Measurements from ENCODE around the gene FAM177B.
"Not testable (repeated sequence)": the region's sequence is repeated elsewhere in the genome, so short reads cannot be mapped to it uniquely, and the experiment has no call there.

The FAM177B gene

DNA sequence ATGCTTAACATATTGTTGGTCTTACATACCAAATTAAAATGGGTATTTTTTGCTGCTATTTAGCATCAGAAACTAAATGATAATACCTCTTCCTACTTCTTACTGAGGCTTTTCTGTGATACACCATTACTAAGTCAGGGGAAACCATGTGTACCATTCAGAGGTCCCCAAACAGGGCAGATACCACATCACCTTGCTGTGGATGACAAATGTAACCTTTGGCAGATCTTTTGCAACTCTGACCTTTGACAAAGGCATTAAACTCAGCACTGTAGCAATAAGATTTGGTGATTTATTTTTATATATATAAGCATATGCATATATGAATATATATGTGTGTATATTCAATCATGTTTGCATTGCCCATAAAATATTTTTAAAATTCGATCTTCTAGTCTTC lies 2.9 kb downstream of the FAM177B start:
- no peak for DNase-seq (ENCODE audit: low read depth in 2 of 2)

GRCh38 chr1:222741630-222742457 lies 4.8 kb downstream of the FAM177B start:
- not testable (repeated sequence) for DNase-seq (ENCODE audit: low read depth in 2 of 2)

DNA sequence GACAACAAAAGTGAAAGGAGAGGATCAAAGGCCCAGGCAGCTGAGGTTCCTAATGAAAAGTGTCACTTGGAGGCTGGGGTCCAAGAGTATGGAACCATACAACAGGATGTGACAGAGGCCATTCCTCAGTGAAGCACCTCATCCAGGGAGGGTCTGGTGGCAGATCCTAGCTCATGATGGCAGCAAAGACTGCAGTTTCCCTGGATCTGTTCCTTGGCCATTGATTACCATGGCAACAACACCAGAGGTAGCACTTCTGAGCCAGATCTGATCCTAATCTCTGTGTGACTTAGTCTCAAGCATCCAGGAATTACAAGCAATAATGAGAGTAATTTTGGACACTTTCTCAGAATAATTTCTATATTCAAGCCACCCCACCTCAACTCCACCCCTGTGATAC lies 12.9 kb downstream of the FAM177B start:
- no peak for DNase-seq (ENCODE audit: low read depth in 2 of 2)

- DNase-seq (ENCODE audit: low read depth in 2 of 2) = no peak
Observed at GRCh38 chr1:222750651-222751050, 13.6 kb downstream of the FAM177B start.

GRCh38 chr1:222751255-222751654 lies 14.3 kb downstream of the FAM177B start:
- no peak for DNase-seq (ENCODE audit: low read depth in 2 of 2)

- DNase-seq (ENCODE audit: low read depth in 2 of 2) = no peak
Observed at GRCh38 chr1:222754366-222755139, 17.6 kb downstream of the FAM177B start.

GRCh38 chr1:222757646-222758268 lies 20.8 kb downstream of the FAM177B start:
- no peak for DNase-seq (ENCODE audit: low read depth in 2 of 2)

DNA sequence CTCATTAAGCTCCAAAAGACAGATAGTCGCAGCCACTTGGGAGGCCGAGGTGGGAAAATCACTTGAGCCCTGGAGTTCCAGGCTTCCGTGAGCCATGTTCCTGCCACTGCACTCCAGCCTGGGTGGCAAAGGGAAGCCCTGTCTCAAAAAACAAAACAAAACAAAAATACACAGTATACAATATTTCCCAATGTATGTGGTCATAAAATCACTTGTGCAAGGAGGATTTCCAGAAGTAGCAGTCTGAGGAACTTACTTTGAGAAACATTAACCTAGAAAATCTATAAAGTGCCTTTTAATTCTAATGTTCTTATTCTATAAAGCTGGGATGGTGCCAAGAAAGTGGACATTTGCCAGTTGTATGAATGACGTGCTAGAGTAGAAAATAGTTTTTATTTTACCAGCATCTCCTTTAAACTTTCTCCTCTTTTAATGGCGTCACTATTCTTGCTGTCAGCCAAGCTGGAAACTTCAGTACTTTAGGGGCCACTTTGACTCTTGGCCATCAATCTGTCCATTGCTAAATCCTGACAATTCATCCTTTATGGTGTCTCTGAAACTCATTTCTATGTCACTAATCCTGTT lies 22.5 kb downstream of the FAM177B start:
- no peak for DNase-seq (ENCODE audit: low read depth in 2 of 2)

DNA sequence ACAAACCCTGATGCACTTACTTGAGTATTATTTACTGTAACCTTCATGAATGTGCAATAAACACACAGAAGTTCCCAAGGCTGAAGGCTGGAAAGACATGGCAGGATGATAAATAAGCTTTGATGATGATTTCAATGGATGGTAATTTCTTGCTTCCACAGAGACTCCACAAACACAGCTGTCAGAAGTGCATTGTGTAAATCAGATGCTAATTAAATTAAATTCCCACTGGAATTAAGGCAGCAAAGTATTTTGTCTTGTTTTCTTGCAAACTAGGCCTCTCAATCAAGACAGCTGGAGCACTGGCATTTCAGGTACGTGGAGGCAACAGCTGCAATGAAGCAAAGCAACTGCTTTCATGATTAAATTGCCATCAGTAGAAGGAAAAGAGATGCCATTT lies 24.1 kb downstream of the FAM177B start:
- DNase-seq (ENCODE audit: low read depth in 2 of 2) = no peak

GRCh38 chr1:222762178-222762577 lies 25.2 kb downstream of the FAM177B start:
- not testable (repeated sequence) for DNase-seq (ENCODE audit: low read depth in 2 of 2)

DNA sequence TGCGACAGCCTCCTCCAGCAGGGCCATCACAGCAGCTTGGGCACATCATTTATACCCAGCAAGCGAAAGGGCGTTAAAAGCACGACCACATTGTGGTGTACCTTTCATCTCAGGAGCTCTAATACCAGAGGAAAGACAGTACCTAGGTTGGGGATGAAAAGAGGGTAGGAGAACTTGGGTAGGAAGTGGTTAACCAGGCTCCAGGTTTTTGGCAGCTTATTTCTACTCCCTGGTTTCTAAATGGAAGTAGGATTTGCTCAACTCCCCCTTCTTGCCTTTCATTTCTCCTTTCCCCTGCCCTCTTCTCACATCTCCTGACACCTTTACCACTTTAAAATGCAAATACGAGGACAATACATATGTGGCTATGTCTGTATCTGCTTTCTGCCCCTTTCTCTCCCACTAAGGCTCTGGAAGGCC lies 30.2 kb downstream of the FAM177B start:
- no peak for DNase-seq (ENCODE audit: low read depth in 2 of 2)

- no peak for DNase-seq (ENCODE audit: low read depth in 2 of 2)
Observed at GRCh38 chr1:222768592-222768991, 31.6 kb downstream of the FAM177B start.

DNA sequence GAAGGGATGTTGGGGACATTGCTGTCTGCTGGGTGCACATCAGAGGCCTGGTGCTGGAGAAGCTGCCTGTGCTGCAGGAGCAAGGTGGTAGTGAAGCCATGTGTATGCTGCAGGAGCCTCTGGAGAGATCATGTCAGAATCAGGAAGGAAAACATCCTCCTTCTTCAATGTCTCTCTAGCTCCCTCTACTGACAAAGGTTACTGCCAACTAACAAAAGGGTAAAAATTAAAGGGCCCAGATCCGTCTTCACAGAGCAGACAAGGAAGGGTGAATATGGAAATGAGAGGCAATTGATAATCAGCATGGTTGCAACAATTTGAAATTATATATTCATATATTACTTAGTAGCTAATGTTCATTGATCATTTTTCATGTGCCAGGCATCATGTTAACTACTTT lies 32.2 kb downstream of the FAM177B start:
- DNase-seq (ENCODE audit: low read depth in 2 of 2) = no peak

GRCh38 chr1:222769971-222770620 lies 33.1 kb downstream of the FAM177B start:
- DNase-seq (ENCODE audit: low read depth in 2 of 2) = no peak

DNA sequence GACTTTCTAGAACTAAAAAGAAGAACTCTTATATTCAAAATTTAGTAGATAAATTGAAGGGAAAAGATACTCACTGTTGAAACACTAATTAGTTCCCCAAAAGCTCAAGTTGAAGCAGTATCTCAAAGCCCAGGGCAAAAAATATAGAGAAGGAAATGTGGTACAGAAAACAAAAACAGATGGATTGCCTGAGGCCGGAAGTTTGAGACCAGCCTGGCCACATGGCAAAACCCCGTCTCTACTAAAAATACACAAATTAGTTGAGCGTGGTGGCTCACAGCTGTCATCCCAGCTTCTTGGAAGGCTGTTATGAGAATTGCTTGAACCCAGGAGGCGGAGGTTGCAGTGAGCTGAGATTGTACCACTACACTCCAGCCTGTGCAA lies 36.0 kb downstream of the FAM177B start:
- DNase-seq (ENCODE audit: low read depth in 2 of 2) = no peak

DNA sequence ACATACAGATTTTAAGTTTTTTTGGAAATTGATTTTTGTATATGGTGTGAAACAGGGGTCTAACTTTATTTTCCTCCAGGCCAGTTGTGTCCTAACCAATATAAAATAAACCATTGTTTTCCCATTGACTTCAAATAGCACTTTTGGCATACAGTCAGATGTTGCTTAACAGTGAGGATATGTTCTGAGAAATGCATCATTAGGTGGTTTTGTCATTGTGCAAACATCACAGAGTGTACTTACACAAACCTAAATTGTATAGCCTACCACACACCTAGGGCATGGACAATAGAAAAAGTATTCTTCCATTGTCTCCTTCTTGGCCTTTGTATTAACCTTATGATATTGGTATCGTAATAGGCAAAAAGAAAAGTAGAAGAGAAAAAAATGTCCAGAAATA lies 40.5 kb downstream of the FAM177B start:
- DNase-seq (ENCODE audit: low read depth in 2 of 2) = no peak

DNA sequence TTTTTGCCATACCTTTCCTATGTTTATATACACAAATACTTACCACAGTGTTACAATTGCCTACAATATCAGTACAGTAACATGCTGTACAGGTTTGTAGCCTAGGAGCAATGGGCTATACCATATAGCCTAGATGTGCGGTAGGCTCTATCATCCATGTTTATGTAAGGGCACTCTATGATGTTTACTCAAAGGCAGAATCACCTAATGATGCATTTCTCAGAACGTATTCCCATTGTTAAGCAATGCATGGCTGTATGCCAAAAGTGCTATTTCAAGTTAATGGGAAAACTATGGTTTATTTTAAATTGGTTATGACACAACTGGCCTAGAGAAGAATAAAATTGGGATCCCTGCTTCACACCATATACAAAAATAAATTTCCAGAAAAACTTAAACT lies 41.0 kb downstream of the FAM177B start:
- DNase-seq (ENCODE audit: low read depth in 2 of 2) = no peak

- no peak for DNase-seq (ENCODE audit: low read depth in 2 of 2)
Observed at GRCh38 chr1:222781251-222781650, 44.2 kb downstream of the FAM177B start.

- no peak for DNase-seq (ENCODE audit: low read depth in 2 of 2)
Observed at GRCh38 chr1:222783051-222783450, 46.0 kb downstream of the FAM177B start.

DNA sequence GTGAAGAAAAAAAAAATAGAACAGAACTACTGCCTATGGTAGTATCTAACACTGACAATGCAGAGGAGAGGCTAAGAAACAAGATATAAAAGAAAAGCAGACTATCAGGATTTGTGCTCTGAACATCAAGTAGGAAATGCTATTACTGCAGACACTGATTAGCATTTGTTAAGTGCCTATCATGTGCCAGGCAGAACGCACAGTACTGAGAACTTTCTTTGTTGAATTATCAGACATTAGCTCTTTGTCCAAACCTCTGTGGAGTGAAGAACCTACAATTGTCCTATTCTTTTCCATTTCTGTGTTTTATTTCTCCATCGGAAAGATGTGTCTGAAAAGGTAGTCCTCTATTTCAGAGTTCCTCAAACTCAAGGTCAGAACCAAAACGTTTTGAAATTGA lies 47.4 kb downstream of the FAM177B start:
- no peak for DNase-seq (ENCODE audit: low read depth in 2 of 2)

- DNase-seq (ENCODE audit: low read depth in 2 of 2) = no peak
Observed at GRCh38 chr1:222784916-222785315, 47.9 kb downstream of the FAM177B start.

- DNase-seq (ENCODE audit: low read depth in 2 of 2) = no peak
Observed at GRCh38 chr1:222785529-222785928, 48.5 kb downstream of the FAM177B start.

All from stimulated activated CD4-positive, alpha-beta T cell treated with anti-CD3 and anti-CD28 coated beads, Interleukin-1b, Interleukin-23, amount 100 ng/mL, for 4 hours (primary cell).